K562 (cell line): ENCODE data around the gene MAP1LC3B. TPM values are rescaled to one million over a fixed set of nuclear protein-coding genes. Genes with fewer than 3 reads are reported as not detected.

Experiments
- ILK ChIP-seq: fragments of 450-650 bp; IDR thresholded peaks from 2 replicates; pipeline ENCODE4 v1.6.1; 2016; ENCODE audit warnings: missing genetic modification characterization, low read depth, mild to moderate bottlenecking, missing compliant biosample characterization, moderate library complexity, borderline replicate concordance
- IRF2 ChIP-seq: sonication (generic); formaldehyde crosslinking; IDR thresholded peaks from 2 replicates; pipeline ENCODE4 v1.8.1; 2022; ENCODE audit warnings: mild to moderate bottlenecking, missing genetic modification reagents
- NRF1 ChIP-seq, 2 experiments: fragments of 450-650 bp; IDR thresholded peaks in 1 of 2; conservative IDR thresholded peaks in 1 of 2; 2 replicates each; pipeline ENCODE4 v1.6.1; 2014; ENCODE audit warnings: mild to moderate bottlenecking in 2 of 2
- SIN3B ChIP-seq: fragments of 450-650 bp; IDR thresholded peaks from 2 replicates; pipeline ENCODE4 v1.6.1; 2017; ENCODE audit warnings: low read depth, mild to moderate bottlenecking, moderate library complexity
- polyA plus RNA-seq, 8 experiments: library from polyadenylated mRNA; depleted of rRNA in 4 of 8; stranded (reverse) in 5 of 8; unstranded in 3 of 8; fragments of >200 nt; fragmentation: Nextera tagmentation in 2 of 8; fragmentation: Illumina TruSeq in 1 of 8; extraction: Ambion mirVana in 2 of 8; extraction: Trizol in 1 of 8; gene quantifications; 2 replicates each; pipeline versions ENCODE4 v1.2.1 to v1.2.3, GENCODE V29; 2011 to 2014; ENCODE audit warnings: inconsistent platforms in 1 of 8, missing spikeins in 1 of 8
- total RNA-seq, 7 experiments: library from RNA; depleted of rRNA in 6 of 7; stranded (reverse); fragments of >200 nt in 6 of 7; fragmentation: Illumina TruSeq in 2 of 7; extraction: Trizol in 2 of 7; gene quantifications; 2 replicates each; pipeline versions ENCODE4 v1.2.1 to v1.2.3, GENCODE V29; 2011 to 2021; ENCODE audit warnings: low replicate concordance in 1 of 7
- TF ChIP-seq, protein P1 (sequence below): fragments of 450-650 bp; IDR thresholded peaks from 2 replicates; pipeline ENCODE4 v1.6.1; 2016; ENCODE audit warnings: low read depth
- TF ChIP-seq, protein P2 (sequence below): fragments of 250-450 bp; sonication (Bioruptor Pico); IDR thresholded peaks from 2 replicates; pipeline ENCODE4 v1.5.0; 2022; ENCODE audit warnings: mild to moderate bottlenecking
- TF ChIP-seq, protein P3 (sequence below): fragments of 450-650 bp; IDR thresholded peaks from 2 replicates; pipeline ENCODE4 v1.7.1; 2018; ENCODE audit warnings: mild to moderate bottlenecking, low read depth; ENCODE audit not compliant: partially characterized antibody

MAP1LC3B gene
- total and polyA plus RNA-seq, 9 of the 15 experiments (the other 6 are each of a cell fraction or from before 2014, with no cell fraction given) = 16.0 to 81.5 (median 36.7) TPM

DNA sequence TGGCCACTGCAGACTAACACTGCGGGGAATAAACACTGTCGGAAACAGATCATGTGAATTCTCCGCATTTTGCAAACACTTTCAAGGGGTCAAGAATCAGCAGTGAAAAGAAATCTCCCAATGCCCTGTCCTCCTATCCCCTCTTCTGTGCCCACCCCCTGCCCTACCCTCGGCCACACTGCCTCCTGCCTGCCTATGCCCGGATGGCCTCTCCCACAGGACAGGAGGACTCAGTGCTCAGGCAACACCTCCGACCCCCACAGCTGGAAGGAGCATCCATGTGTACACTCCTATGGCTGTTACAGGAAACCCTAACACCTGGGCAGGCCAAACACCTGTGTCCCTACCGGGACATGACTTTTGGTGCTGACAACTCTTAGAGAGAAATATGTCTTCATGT, 33.0 kb upstream of the MAP1LC3B start (continued):
- TF ChIP-seq, protein P1, sequence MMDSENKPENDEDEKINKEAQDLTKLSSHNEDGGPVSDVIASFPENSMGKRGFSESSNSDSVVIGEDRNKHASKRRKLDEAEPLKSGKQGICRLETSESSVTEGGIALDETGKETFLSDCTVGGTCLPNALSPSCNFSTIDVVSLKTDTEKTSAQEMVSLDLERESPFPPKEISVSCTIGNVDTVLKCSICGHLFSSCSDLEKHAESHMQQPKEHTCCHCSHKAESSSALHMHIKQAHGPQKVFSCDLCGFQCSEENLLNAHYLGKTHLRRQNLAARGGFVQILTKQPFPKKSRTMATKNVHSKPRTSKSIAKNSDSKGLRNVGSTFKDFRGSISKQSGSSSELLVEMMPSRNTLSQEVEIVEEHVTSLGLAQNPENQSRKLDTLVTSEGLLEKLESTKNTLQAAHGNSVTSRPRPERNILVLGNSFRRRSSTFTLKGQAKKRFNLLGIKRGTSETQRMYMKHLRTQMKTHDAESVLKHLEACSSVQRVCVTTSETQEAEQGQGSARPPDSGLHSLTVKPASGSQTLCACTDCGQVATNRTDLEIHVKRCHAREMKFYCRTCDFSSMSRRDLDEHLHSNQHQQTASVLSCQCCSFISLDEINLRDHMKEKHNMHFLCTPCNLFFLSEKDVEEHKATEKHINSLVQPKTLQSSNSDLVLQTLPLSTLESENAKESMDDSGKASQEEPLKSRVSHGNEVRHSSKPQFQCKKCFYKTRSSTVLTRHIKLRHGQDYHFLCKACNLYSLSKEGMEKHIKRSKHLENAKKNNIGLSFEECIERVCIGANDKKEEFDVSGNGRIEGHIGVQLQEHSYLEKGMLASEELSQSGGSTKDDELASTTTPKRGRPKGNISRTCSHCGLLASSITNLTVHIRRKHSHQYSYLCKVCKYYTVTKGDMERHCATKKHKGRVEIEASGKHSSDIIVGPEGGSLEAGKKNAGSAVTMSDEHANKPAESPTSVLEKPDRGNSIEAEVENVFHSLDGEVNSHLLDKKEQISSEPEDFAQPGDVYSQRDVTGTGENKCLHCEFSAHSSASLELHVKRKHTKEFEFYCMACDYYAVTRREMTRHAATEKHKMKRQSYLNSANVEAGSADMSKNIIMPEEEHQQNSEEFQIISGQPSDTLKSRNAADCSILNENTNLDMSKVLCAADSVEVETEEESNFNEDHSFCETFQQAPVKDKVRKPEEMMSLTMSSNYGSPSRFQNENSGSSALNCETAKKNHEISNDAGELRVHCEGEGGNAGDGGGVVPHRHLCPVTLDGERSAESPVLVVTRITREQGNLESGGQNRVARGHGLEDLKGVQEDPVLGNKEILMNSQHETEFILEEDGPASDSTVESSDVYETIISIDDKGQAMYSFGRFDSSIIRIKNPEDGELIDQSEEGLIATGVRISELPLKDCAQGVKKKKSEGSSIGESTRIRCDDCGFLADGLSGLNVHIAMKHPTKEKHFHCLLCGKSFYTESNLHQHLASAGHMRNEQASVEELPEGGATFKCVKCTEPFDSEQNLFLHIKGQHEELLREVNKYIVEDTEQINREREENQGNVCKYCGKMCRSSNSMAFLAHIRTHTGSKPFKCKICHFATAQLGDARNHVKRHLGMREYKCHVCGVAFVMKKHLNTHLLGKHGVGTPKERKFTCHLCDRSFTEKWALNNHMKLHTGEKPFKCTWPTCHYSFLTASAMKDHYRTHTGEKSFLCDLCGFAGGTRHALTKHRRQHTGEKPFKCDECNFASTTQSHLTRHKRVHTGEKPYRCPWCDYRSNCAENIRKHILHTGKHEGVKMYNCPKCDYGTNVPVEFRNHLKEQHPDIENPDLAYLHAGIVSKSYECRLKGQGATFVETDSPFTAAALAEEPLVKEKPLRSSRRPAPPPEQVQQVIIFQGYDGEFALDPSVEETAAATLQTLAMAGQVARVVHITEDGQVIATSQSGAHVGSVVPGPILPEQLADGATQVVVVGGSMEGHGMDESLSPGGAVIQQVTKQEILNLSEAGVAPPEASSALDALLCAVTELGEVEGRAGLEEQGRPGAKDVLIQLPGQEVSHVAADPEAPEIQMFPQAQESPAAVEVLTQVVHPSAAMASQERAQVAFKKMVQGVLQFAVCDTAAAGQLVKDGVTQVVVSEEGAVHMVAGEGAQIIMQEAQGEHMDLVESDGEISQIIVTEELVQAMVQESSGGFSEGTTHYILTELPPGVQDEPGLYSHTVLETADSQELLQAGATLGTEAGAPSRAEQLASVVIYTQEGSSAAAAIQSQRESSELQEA = no peak
- no peak for TF ChIP-seq ILK
- TF ChIP-seq, protein P2, sequence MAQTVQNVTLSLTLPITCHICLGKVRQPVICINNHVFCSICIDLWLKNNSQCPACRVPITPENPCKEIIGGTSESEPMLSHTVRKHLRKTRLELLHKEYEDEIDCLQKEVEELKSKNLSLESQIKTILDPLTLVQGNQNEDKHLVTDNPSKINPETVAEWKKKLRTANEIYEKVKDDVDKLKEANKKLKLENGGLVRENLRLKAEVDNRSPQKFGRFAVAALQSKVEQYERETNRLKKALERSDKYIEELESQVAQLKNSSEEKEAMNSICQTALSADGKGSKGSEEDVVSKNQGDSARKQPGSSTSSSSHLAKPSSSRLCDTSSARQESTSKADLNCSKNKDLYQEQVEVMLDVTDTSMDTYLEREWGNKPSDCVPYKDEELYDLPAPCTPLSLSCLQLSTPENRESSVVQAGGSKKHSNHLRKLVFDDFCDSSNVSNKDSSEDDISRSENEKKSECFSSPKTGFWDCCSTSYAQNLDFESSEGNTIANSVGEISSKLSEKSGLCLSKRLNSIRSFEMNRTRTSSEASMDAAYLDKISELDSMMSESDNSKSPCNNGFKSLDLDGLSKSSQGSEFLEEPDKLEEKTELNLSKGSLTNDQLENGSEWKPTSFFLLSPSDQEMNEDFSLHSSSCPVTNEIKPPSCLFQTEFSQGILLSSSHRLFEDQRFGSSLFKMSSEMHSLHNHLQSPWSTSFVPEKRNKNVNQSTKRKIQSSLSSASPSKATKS (CRISPR knock-in tag) = no peak
- no peak for TF ChIP-seq IRF2 (CRISPR knock-in tag)
- TF ChIP-seq, protein P3, sequence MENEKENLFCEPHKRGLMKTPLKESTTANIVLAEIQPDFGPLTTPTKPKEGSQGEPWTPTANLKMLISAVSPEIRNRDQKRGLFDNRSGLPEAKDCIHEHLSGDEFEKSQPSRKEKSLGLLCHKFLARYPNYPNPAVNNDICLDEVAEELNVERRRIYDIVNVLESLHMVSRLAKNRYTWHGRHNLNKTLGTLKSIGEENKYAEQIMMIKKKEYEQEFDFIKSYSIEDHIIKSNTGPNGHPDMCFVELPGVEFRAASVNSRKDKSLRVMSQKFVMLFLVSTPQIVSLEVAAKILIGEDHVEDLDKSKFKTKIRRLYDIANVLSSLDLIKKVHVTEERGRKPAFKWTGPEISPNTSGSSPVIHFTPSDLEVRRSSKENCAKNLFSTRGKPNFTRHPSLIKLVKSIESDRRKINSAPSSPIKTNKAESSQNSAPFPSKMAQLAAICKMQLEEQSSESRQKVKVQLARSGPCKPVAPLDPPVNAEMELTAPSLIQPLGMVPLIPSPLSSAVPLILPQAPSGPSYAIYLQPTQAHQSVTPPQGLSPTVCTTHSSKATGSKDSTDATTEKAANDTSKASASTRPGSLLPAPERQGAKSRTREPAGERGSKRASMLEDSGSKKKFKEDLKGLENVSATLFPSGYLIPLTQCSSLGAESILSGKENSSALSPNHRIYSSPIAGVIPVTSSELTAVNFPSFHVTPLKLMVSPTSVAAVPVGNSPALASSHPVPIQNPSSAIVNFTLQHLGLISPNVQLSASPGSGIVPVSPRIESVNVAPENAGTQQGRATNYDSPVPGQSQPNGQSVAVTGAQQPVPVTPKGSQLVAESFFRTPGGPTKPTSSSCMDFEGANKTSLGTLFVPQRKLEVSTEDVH = no peak
- no peak for TF ChIP-seq NRF1 (conservative IDR thresholded peaks at IDR 0.05 in 1 of 2, IDR thresholded peaks at IDR 0.05 in 1 of 2)
- no peak for TF ChIP-seq SIN3B
